ENCODE measurements around the gene DHX34. TPM values are rescaled to one million over a fixed set of nuclear protein-coding genes. Genes with fewer than 3 reads are reported as not detected.
"Not testable (repeated sequence)": the region's sequence is repeated elsewhere in the genome, so short reads cannot be mapped to it uniquely, and the experiment has no call there.

Gene DHX34
- total RNA-seq, 1 donor = 13.4 TPM

GRCh38 chr19:47379381-47379938 is 30.3 kb downstream of the DHX34 start:
- no peak for TF ChIP-seq CTCF (IDR thresholded peaks at IDR 0.05; ENCODE audit: insufficient read depth, low read depth, low read length)
- DNase-seq (ENCODE audit: low read depth) = no peak
- H3K4me3 ChIP-seq (ENCODE audit: low read depth, low read length) = no peak overlapping the region

DNA sequence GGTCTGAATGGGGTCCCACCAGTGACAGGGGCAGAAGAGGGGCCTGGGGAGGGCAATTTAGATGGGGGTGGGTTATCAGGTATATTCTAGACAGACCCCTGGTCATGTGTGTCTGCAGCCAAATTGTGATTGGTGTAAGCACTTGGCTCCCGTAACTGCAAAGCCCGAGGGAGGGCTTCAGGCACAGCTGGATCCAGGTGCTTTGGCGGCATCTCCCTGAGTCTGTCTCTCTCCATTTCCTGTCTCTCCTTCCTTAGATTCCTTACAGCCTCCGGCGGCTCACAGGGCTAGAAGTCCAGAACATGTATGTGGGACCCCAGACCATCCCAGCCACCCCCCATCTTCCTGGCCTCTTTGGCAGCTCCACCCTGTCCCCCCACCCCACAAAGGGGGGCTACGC is 31.4 kb downstream of the DHX34 start:
- no peak overlapping the region for H3K4me3 ChIP-seq (ENCODE audit: low read depth, low read length)
- DNase-seq (ENCODE audit: low read depth) = no peak
- TF ChIP-seq CTCF (IDR thresholded peaks at IDR 0.05; ENCODE audit: insufficient read depth, low read depth, low read length) = no peak

- no peak overlapping the region for H3K4me3 ChIP-seq (ENCODE audit: low read depth, low read length)
- no peak for TF ChIP-seq CTCF (IDR thresholded peaks at IDR 0.05; ENCODE audit: insufficient read depth, low read depth, low read length)
- no peak for DNase-seq (ENCODE audit: low read depth)
These were observed 32.0 kb downstream of the DHX34 start for GRCh38 chr19:47381121-47381520.

DNA sequence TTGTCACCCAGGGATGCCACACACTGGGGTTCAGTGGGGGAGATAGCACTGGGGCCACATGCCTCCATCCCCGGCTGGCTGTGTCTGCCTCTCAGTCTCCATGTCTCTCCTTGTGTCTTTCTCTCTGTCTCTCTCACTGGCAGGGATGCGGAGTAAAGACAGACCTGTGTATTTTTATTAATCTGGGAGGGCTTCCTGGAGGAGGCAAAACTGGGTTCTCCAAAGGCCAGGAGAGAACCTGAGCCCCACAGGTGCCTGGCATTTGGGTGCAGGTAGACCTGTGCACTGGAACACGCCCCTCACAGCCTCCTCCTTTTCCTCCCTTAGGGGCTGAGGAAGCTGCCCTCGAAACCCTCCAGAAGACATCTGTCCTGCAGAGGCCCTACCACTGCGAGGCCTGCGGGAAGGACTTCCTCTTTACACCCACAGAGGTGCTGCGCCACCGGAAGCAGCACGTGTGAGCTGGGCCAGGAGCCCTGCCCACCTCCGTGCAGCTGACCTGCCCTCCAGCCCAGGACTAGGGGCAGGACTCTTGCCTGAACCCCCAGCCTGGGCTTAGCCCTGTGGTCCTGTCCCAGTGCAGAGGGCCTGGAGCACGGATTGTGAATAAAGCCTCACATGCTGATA is 32.7 kb downstream of the DHX34 start:
- no peak overlapping the region for H3K4me3 ChIP-seq (ENCODE audit: low read depth, low read length)
- TF ChIP-seq CTCF (IDR thresholded peaks at IDR 0.05; ENCODE audit: insufficient read depth, low read depth, low read length) = no peak
- DNase-seq (ENCODE audit: low read depth) = no peak

DNA sequence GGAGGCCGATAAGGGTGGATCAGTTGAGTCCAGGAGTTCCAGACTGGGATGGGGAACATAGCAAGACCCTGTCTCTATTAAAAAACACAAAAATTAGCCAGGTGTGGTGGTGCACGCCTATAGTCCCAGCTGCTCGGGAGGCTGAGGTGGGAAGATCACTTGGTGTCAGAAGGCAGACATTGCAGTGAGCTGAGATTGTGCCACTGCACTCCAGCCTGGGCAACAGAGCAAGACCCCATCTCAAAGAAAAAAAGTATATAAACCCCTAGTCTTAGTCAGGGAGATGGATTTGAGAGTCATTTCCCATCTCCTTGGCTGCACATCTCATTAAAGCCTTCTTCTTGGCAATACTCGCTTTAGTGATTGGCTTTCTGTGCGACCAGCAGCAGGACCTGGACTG is 34.8 kb downstream of the DHX34 start:
- DNase-seq (ENCODE audit: low read depth); H3K4me3 ChIP-seq (ENCODE audit: low read depth, low read length): not testable (repeated sequence)

DNA sequence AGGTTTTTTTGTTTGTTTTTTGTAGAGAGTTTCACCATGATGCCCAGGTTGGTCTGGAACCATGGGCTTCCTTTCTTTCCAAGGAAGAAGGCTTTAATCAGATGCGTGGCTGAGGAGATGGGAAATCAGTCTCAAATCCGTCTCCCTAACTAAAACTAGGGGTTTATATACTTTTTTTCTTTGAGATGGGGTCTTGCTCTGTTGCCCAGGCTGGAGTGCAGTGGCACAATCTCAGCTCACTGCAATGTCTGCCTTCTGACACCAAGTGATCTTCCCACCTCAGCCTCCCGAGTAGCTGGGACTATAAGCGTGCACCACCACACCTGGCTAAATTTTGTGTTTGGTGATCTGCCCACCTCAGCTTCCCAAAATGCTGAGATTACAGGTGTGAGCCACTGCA is 35.4 kb downstream of the DHX34 start:
- not testable (repeated sequence) for DNase-seq (ENCODE audit: low read depth); H3K4me3 ChIP-seq (ENCODE audit: low read depth, low read length)

DNA sequence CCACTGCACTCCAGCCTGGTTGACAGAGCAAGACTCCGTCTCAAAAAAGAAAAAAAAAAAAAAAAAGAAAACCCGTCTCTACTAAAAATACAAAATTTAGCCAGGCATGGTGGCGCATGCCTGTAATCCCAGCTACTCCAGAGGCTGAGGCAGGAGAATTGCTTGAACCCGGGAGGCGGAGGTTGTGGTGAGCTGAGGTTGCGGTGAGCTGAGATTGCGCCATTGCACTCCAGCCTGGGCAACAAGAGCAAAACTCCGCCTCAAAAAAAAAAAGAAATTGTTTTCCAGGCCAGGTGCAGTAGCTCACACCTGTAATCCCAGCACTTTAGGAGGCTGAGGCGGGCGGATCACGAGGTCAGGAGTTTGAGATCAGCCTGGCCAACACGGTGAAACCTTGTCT is 37.5 kb downstream of the DHX34 start:
- DNase-seq (ENCODE audit: low read depth); H3K4me3 ChIP-seq (ENCODE audit: low read depth, low read length): not testable (repeated sequence)

DNA sequence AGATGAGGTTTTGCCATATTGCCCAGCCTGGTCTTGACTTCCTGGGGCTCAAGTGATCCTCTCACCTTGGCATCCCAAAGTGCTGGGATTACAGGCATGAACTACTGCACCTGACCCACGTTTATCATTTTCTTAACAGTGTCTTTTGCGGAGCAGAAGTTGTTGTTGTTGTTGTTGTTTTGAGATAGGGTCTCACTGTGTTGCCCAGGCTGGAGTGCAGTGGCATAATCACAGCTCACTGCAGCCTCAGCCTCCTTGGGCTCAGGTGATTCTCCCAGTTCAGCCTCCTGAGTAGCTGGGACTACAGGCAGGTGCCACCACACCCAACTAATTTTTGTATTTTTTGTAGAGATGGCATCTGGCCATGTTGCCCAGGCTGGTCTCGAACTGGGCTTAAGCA is 38.5 kb downstream of the DHX34 start:
- not testable (repeated sequence) for DNase-seq (ENCODE audit: low read depth)

GRCh38 chr19:47388721-47389120 is 39.6 kb downstream of the DHX34 start:
- H3K4me3 ChIP-seq (ENCODE audit: low read depth, low read length); DNase-seq (ENCODE audit: low read depth): not testable (repeated sequence)

More for the DNA sequence above, 38.5 kb downstream of the DHX34 start:
- H3K4me3 ChIP-seq (ENCODE audit: low read depth, low read length) = not testable (repeated sequence)

- DNase-seq (ENCODE audit: low read depth) = no peak
- no peak overlapping the region for H3K4me3 ChIP-seq (ENCODE audit: low read depth, low read length)
- TF ChIP-seq CTCF (IDR thresholded peaks at IDR 0.05; ENCODE audit: insufficient read depth, low read depth, low read length) = no peak
These were observed 40.0 kb downstream of the DHX34 start for GRCh38 chr19:47389150-47389556.

All from fibroblast of villous mesenchyme (primary cell).